ENCODE data around the gene HELLS. TPM values are rescaled to one million over a fixed set of nuclear protein-coding genes. Genes with fewer than 3 reads are reported as not detected.
"Not testable (repeated sequence)": the region's sequence is repeated elsewhere in the genome, so short reads cannot be mapped to it uniquely, and the experiment has no call there.

HELLS gene
- polyA plus RNA-seq (ENCODE audit: insufficient read length in 3 of 3): 10 to 100 TPM; 29.7 to 38.5 (median 38.1) TPM
- long read RNA-seq, donor 1: 0 reads
- long read RNA-seq, donor 2, partial matches to known transcripts: 0 of 1 reads
- long read RNA-seq, donor 2, other reads (novel, unspliced or antisense): 0 of 1 reads
- long read RNA-seq, donor 3, partial matches to known transcripts: 5 of 8 reads
- long read RNA-seq, donor 3, other reads (novel, unspliced or antisense): 0 of 8 reads
- long read RNA-seq, donor 4, partial matches to known transcripts: 0 of 2 reads
- long read RNA-seq, donor 4, other reads (novel, unspliced or antisense): 0 of 2 reads
- long read RNA-seq, donor 5: 0 reads
- long read RNA-seq, donor 6, partial matches to known transcripts: 6 of 7 reads
- long read RNA-seq, donor 6, other reads (novel, unspliced or antisense): 0 of 7 reads
- long read RNA-seq, donor 7, partial matches to known transcripts: 0 of 2 reads
- long read RNA-seq, donor 7, other reads (novel, unspliced or antisense): 0 of 2 reads
- long read RNA-seq, donor 8, partial matches to known transcripts: 5 of 5 reads
- long read RNA-seq, donor 8, other reads (novel, unspliced or antisense): 0 of 5 reads
- long read RNA-seq, donor 9: 0 reads
- long read RNA-seq, donor 10: 0 reads
- long read RNA-seq, donor 11, partial matches to known transcripts: 0 of 1 reads
- long read RNA-seq, donor 11, other reads (novel, unspliced or antisense): 0 of 1 reads
- long read RNA-seq, donor 12, partial matches to known transcripts: 0 of 1 reads
- long read RNA-seq, donor 12, other reads (novel, unspliced or antisense): 0 of 1 reads
- long read RNA-seq, donor 13: 0 reads
- long read RNA-seq, donor 14: 0 reads
- long read RNA-seq, donor 15: 0 reads
- long read RNA-seq, donor 16, partial matches to known transcripts: 8 of 10 reads
- long read RNA-seq, donor 16, other reads (novel, unspliced or antisense): 0 of 10 reads

DNA sequence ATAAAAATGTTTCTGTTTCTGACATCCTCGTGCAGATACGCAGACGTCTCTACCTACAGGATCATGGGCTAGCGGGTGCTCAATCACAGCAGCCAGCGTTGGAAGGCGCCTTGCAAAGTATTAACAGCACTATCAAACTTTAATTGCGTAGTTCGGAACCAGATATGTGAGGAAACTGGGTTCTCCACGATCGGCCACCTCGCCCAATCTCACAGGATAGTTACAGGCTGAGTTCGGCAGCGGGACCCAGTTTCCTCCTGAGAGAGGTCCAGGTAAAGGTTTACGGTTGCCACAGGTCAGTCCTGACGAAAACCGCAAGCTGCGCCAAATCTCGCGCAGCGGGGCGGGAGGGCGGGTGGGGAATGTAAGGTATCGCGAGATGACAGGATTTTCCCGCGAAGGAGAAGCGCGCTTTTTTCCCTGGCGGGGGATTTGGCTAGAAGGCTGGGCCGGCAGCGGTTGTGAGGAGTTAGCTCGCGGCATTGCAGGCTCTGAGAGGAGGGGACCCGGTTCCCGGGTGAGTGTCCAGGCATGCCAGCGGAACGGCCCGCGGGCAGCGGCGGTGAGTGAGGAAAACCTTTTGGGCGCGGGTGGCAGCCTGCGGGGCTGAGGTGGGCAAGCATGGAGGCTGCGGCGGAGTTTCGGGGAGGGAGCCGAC, at the start of gene HELLS:
HELLS (plus strand) TSS at position 398 of the 658 bp plus-strand sequence; CDS start at position 532, 134 bp downstream.
- DNase-seq (ENCODE audit: extremely low read depth in 1 of 11, low read depth in 9 of 11, low spot score in 4 of 11): peak; percentile 75 to 91 (median 85)

DNA sequence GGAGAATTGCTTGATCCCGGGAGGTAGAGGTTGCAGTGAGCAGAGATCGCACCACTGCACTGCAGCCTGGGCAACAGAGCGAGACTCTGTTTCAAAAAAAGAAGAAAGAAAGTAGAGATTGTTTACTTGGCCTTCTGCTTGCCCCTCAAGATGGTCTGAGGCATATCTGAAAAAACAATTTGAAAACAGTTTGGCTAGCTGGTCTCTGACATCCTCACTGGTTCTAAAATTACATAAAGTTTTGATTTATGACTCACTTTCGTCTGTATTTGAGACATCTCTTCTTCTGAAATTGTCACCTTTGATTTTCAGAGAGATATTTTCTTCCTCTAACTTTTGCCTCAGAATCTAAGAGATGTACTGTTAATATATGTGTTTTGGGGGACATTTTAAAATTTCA, 49.6 kb upstream of the HELLS start:
- no peak for DNase-seq (ENCODE audit: extremely low read depth in 1 of 11, low read depth in 9 of 11, low spot score in 4 of 11)

DNA sequence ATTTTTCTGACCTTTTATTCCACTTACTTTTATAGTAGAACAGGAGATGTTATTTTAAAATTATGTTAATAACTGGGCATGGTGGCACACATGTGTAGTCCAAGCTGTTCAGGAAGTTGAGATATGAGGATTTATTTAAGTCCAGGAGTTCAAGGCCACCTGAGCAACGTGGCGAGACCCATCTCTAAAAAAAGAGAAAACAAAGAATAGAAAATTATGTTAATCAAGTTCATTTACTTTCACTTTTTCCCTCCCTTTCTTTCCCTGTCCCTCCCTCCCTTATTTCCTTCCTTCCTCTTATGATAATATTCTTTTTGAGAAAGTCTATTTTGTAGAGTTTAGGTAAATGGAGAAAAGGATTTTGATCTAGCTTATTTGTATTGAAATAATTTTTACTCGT, 48.9 kb upstream of the HELLS start:
- no peak for DNase-seq (ENCODE audit: extremely low read depth in 1 of 11, low read depth in 9 of 11, low spot score in 4 of 11)

DNA sequence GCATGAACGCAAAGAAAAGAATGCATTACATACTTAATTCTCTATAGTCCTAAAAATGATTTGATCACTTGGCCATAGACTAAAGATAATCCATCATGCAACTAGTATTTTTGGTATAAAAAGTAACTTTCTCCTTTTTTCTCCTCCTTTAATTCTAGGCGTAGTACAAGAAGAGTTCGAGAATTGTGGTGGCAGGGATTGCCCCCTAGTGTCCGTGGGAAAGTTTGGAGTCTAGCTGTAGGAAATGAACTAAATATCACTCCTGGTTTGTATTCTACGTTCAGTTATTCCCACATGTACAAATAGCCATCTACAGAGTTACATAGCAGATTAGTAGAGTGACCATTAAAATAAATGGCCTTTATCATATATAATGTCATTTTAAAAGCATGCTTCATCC, 45.5 kb upstream of the HELLS start:
- peak in 2 of 11 donors; percentile 1 to 2 for DNase-seq (ENCODE audit: extremely low read depth in 1 of 11, low read depth in 9 of 11, low spot score in 4 of 11)

DNA sequence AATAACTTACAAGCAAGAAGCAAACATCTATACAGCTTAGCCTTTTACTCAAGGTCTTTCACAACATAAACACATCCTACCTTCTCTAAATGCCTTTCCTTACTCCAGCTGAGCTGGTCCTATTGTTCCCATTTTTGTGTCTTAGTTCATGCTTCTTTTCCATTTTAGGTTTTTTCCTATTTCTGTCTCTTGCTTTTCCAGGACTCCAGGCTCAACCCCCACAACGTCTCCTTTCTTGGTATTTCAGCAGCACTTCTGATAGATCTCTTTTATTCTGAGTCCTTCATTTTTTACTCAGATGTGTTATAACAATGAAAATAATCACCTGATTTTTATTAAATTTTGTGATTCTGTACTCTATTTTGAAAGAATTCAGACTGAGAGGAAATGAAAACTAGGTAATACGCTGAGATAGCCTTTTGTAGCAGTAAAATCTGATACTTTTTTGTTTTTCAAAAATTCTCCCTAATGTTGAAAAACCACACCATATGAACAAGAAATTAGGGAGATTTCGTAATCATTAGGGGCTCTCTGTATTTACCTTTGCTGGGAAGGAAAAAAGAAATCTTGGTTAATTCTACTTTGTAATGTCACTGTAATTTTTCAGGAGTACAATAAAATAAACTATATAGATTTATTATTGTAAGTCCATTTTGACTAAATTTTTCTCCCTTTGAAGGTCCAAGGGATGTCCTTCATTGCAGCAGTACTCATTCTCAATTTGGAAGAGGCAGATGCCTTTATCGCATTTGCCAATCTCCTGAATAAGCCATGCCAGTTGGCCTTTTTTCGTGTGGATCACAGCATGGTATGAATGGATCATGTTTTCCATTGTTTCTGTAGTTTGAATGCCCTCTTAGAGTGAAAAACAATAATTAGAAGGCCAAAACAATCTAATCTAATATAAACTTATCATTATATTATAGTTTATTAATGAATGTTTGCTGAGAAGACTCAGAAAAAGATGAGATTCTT, 24.0 kb upstream of the HELLS start:
- DNase-seq (ENCODE audit: extremely low read depth in 1 of 11, low read depth in 9 of 11, low spot score in 4 of 11): no peak

DNA sequence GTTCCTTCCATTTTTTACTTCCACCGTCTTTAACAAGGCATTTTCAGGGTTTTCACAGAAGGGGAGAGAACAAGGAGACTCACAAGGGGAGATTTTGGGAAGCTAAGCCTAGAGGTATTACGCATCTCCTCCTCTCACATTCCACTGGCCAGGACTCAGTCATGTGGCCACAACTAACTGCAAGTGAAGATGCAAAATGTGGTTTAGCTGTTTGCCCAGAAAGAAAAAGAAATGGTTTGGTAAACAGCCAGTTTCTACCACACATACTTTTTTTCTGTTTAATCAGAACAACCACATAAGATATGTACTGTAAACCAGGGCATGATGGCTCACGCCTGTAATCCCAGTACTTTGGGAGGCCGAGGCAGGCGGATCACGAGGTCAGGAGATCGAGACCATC, 21.4 kb upstream of the HELLS start:
- no peak for DNase-seq (ENCODE audit: extremely low read depth in 1 of 11, low read depth in 9 of 11, low spot score in 4 of 11)

DNA sequence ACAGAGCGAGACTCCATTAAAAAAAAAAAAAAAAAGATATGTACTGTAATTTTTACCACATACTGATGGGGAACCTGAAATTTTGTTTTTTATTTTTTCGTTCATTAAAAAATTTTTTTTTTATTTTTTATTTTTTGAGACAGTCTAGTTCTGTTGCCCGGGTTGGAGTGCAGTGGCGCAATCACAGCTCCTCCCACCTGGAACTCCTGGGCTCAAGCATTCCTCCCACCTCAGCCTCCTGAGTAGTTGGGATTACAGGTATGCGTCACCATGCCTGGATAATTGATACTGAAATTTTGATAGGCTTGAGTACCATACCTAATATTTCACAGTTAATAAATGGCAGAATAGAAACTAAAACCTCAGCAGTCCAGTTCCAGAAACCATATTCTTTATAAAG, 20.9 kb upstream of the HELLS start:
- no peak for DNase-seq (ENCODE audit: extremely low read depth in 1 of 11, low read depth in 9 of 11, low spot score in 4 of 11)

DNA sequence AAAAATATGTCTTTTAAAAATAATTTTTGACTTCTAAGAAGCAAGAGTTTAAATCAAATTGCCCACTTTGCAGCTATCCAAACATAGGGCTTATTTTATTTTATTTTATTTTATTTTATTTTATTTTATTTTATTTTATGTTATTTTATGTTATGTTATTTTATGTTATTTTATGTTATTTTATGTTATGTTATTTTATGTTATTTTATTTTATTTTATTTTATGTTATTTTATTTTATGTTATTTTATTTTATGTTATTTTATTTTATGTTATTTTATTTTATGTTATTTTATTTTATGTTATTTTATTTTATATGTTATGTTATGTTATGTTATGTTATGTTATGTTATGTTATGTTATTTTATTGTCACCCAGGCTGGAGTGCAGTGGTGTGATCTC, 14.0 kb upstream of the HELLS start:
- not testable (repeated sequence) for DNase-seq (ENCODE audit: extremely low read depth in 1 of 11, low read depth in 9 of 11, low spot score in 4 of 11)

DNA sequence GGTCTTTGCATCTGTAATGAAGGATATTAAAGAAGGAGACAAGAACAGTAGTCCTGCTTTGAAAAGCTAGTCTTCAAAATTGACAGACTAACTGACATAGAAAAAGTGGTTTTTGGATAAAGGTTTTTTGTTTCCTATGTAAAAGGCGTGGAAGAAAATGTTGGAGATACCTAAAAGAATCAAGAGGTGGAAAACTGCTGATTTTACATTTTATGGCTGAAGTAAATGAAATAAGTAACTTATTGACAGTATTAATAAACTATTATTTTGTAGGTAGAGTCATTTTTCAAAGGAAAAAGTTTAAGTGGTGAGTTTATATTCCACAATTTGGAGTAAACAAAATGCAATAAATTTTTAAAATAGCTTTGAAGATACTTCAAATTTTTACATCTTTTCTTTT, 12.6 kb upstream of the HELLS start:
- no peak for DNase-seq (ENCODE audit: extremely low read depth in 1 of 11, low read depth in 9 of 11, low spot score in 4 of 11)

DNA sequence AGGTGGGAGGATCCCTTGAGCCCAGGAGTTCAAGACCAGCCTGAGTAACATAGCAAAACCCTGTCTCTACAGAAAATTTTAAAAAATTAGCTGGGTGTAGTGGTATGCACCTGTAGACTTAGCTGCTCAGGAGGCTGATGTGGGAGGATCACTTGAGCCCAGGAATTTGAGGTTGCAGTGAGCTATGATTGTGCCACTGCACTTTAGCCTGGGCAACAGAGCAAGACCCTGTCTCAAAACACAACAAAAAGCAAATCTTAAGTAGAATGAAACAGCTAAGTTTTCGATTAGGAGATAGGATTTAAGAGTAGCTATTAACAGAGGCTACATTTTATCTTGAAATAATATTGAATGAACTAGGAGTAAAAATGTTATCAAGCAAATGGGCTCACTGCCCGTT, 3.3 kb upstream of the HELLS start:
- DNase-seq (ENCODE audit: extremely low read depth in 1 of 11, low read depth in 9 of 11, low spot score in 4 of 11): not testable (repeated sequence)

DNA sequence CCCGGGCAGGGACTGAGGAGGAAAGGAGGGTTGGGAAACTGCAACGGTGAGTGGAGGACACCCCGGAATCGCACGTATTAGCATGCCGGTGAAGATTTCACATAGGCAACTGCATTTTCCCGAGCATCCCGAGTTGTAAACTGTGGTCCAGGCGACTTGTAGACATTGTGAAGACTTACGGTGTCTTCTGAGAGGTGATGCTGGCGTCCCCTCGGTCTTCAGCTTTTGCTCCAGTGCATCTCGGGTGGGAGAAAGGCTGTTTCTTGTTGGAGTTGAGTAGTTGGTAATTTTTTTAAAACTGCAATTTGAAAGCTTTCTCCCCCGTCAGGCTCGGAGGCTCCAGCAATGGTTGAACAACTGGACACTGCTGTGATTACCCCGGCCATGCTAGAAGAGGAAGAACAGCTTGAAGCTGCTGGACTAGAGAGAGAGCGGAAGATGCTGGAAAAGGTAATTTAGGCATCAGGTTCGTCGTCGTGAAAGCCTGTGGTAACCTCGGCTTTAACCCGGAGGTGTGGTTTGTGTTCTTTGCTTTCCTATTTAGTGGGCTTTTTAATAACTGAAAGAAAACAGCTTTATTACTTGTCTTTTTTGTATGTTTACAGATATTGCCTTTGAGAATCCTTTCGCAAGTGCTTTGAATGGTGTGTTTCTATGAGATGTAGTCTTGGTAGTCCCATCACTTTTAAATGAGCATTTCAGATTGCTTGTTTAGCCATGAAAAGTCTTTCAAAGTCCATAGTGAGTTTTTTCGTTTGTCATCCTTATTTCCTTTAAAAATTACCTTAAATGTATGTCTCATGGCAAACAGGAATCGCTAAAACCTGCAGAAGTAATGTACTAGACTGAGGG, 687 bp downstream of the HELLS start:
- peak in 3 of 11 donors; percentile 2 to 36 (median 22) for DNase-seq (ENCODE audit: extremely low read depth in 1 of 11, low read depth in 9 of 11, low spot score in 4 of 11)

DNA sequence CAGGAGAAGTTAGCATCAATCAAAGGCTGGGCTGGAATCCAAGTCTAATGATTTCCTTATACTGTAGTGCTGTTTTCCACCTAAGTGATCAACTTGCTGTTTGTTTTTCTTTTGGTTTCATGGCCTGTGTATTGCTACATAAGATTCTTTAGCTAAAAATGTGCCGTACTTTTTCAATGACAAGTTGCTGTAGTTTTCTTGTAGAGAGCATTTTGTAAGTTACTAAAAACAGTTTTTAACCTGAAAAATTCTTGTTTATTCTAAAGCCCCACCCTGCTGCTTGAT, 1.3 kb downstream of the HELLS start:
- DNase-seq (ENCODE audit: extremely low read depth in 1 of 11, low read depth in 9 of 11, low spot score in 4 of 11): no peak

DNA sequence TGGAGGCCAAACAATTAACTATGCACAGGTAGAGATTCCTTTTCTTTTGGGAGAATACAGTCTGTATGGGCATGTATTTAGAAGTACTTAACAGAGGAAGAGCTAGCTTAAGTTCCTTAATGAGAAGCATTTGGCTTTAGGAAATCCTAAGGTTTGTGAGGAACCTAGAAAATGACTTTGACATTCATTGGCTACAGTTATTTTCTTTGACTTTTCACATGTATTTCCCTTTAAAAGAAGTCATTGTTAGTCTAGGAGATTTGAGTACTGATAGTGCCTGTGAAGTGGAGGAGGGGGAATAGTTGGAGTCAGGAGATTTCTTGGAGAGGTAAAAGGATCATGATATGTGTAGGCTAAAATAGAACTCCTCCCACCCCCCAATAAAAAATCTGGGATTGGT, 3.6 kb downstream of the HELLS start:
- DNase-seq (ENCODE audit: extremely low read depth in 1 of 11, low read depth in 9 of 11, low spot score in 4 of 11): no peak

DNA sequence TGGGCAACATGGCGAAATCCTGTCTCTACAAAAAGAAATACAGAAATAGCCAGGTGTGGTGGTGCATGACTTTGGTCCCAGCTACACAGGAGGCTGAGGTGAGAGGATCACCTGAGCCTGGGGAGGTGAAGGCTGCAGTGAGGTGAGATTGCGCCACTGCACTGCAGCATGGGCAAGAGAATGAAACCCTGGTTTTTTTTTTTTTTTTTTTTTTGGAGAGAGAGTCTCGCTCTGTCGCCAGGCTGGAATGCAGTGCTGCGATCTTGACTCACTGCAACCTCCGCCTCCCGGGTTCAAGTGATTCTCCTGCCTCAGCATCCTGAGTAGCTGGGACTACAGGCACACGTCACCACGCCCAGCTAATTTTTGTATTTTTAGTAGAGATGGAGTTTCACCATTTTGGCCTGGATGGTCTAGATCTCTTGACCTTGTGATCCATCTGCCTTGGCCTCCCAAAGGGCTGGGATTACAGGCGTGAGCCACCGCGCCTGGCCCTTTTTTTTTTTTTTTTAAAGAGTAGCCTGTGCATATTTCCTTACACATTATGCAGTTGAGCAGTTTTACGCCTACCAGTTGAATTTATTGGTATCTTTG, 22.2 kb downstream of the HELLS start:
- not testable (repeated sequence) for DNase-seq (ENCODE audit: extremely low read depth in 1 of 11, low read depth in 9 of 11, low spot score in 4 of 11)

DNA sequence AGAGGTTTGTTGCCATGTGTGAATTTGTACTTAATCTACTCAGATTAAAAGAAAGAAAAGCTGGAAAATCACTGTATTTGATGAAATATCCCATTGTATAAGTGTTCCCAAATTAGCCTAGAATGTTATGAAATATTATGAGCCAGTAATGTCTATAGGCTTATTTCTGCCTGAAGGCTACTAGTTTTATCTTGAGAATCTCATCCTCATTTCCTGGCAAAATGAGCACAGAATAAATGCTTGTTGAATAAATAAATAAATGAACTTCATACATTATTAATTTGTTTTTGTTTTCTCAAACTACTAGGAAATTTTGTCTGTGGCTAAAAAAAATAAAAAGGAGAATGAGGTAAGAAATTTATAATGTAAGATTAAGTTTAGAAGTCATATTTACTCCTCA, 25.5 kb downstream of the HELLS start:
- no peak for DNase-seq (ENCODE audit: extremely low read depth in 1 of 11, low read depth in 9 of 11, low spot score in 4 of 11)

DNA sequence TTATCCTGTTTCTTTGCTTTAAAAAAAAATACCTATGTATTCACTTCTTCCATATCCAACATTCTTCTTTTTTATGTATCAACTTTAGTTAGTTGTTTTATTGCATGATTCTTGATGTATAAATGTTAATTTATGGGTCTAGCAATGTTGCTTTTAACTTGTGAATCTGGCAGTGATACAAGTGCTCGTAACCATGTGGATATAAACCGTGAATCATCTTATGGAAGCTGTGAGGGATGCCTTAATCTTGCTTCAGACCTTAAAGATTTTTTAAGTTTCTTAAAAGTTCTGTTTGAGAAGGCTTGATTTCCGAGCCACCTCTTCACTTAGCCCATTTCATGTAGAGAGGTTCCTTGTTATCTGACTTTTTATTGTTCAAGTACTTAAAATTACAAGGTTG, 25.9 kb downstream of the HELLS start:
- DNase-seq (ENCODE audit: extremely low read depth in 1 of 11, low read depth in 9 of 11, low spot score in 4 of 11): peak in 1 of 11 donors; percentile 2

DNA sequence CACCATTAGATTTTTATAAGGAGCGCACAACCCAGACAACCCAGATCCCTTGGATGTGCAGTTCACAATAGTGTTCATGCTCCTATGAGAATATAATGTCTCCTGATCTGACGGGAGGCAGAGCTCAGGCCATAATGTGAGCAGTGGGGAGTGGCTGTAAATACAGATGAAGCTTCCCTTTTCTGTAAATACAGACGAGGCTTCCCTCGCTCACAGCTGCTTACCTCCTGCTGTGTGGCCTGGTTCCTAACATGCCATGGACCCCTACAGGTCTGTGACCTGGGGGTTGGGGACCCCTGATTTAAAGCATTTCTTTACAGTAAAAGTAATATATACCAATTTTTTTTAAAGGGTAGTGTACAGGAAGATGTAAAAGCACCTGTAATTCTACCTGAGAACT, 33.2 kb downstream of the HELLS start:
- DNase-seq (ENCODE audit: extremely low read depth in 1 of 11, low read depth in 9 of 11, low spot score in 4 of 11): no peak
